Mesenchymal stem cell (in vitro differentiated cells and primary cell): ENCODE results near the gene GLYATL1. TPM values are rescaled to one million over a fixed set of nuclear protein-coding genes. Genes with fewer than 3 reads are reported as not detected.
A peak's percentile ranks its signal among the peaks of the same experiment; 100 is the strongest.

Experiments used
- DNase-seq: peaks from one replicate; pipeline ENCODE4 v3.0.0-alpha.2; 2013
- H2AFZ ChIP-seq: one replicate; pipeline ENCODE4 v1.6.1; 2013; ENCODE audit warnings: low read depth, mild to moderate bottlenecking, control low read depth, inconsistent platforms, low read length, moderate library complexity
- H2AK5ac ChIP-seq: 2 replicates; pipeline ENCODE4 v1.6.1; 2013; ENCODE audit warnings: low read length, moderate library complexity, mild to moderate bottlenecking, inconsistent platforms; ENCODE audit not compliant: severe bottlenecking
- H2BK120ac ChIP-seq: one replicate; pipeline ENCODE4 v1.6.1; 2013; ENCODE audit warnings: low read depth, mild to moderate bottlenecking, inconsistent platforms, low read length, moderate library complexity
- H2BK12ac ChIP-seq, 2 experiments: one replicate each; pipeline ENCODE4 v1.6.1; 2013; ENCODE audit warnings: inconsistent platforms in 2 of 2, low read length in 2 of 2, mild to moderate bottlenecking in 2 of 2, moderate library complexity in 2 of 2, control low read depth in 1 of 2
- H2BK15ac ChIP-seq: one replicate; pipeline ENCODE4 v1.6.1; 2013; ENCODE audit warnings: mild to moderate bottlenecking, low read depth, inconsistent platforms; ENCODE audit not compliant: poor library complexity, severe bottlenecking
- H2BK5ac ChIP-seq: 2 replicates; pipeline ENCODE4 v1.6.1; 2013; ENCODE audit warnings: low read depth, mild to moderate bottlenecking, low read length, control low read depth, inconsistent platforms; ENCODE audit not compliant: poor library complexity, severe bottlenecking
- H3K14ac ChIP-seq, 2 experiments: one replicate each; pipeline ENCODE4 v1.6.1; 2013; ENCODE audit warnings: inconsistent platforms in 2 of 2, low read length in 2 of 2, control low read depth in 1 of 2, mild to moderate bottlenecking in 1 of 2, moderate library complexity in 1 of 2
- H3K18ac ChIP-seq, 2 experiments: one replicate each; pipeline ENCODE4 v1.6.1; 2013; ENCODE audit warnings: inconsistent platforms in 2 of 2, low read length in 2 of 2, control low read depth in 1 of 2, low read depth in 1 of 2, mild to moderate bottlenecking in 1 of 2
- H3K23ac ChIP-seq, 2 experiments: one replicate each; pipeline ENCODE4 v1.6.1; 2013; ENCODE audit warnings: inconsistent platforms in 2 of 2, low read length in 2 of 2, mild to moderate bottlenecking in 2 of 2, moderate library complexity in 2 of 2, control low read depth in 1 of 2
- H3K27ac ChIP-seq: 2 replicates; pipeline ENCODE4 v1.5.1; 2013; ENCODE audit warnings: mild to moderate bottlenecking, moderate library complexity, low read length, control low read depth, inconsistent platforms; ENCODE audit not compliant: poor library complexity, severe bottlenecking
- H3K27me3 ChIP-seq, 2 experiments: 2 replicates each; pipeline versions ENCODE4 v1.6.1 to v1.7.0; 2013; ENCODE audit warnings: low read length in 2 of 2, mild to moderate bottlenecking in 2 of 2, moderate library complexity in 2 of 2, control low read depth in 1 of 2, inconsistent platforms in 1 of 2; ENCODE audit not compliant: control insufficient read depth in 1 of 2, insufficient read depth in 1 of 2
- H3K36me3 ChIP-seq, 2 experiments: 2 replicates each; pipeline versions ENCODE4 v1.6.1 to v1.7.0; 2013; ENCODE audit warnings: low read length in 2 of 2, control low read depth in 1 of 2, inconsistent platforms in 1 of 2, low read depth in 1 of 2, mild to moderate bottlenecking in 1 of 2; ENCODE audit not compliant: insufficient read depth in 2 of 2, control insufficient read depth in 1 of 2
- H3K4ac ChIP-seq, 2 experiments: one replicate each; pipeline ENCODE4 v1.6.1; 2013; ENCODE audit warnings: inconsistent platforms in 2 of 2, low read length in 2 of 2, mild to moderate bottlenecking in 2 of 2, moderate library complexity in 2 of 2, control low read depth in 1 of 2, low read depth in 1 of 2
- H3K4me1 ChIP-seq: 2 replicates; pipeline ENCODE4 v1.6.1; 2013; ENCODE audit warnings: low read depth, low read length, control low read depth; ENCODE audit not compliant: control insufficient read depth, insufficient read depth
- H3K4me2 ChIP-seq: 2 replicates; pipeline ENCODE4 v1.6.1; 2013; ENCODE audit warnings: low read length, mild to moderate bottlenecking, inconsistent platforms; ENCODE audit not compliant: poor library complexity, severe bottlenecking
- H3K4me3 ChIP-seq, 2 experiments: 2 replicates each; pipeline versions ENCODE4 v1.5.1 to v1.7.0; 2013; ENCODE audit warnings: low read length in 2 of 2, mild to moderate bottlenecking in 2 of 2, control low read depth in 1 of 2, low read depth in 1 of 2; ENCODE audit not compliant: insufficient read depth in 1 of 2
- H3K79me1 ChIP-seq: replicated peaks from 2 replicates; pipeline ENCODE4 v1.6.1; 2013; ENCODE audit warnings: mild to moderate bottlenecking, control low read depth, low read length, inconsistent platforms; ENCODE audit not compliant: poor library complexity, severe bottlenecking
- H3K9ac ChIP-seq: 2 replicates; pipeline ENCODE4 v1.7.0; 2013; ENCODE audit warnings: mild to moderate bottlenecking, low read length, moderate library complexity
- H3K9me3 ChIP-seq: 2 replicates; pipeline ENCODE4 v1.7.0; 2013; ENCODE audit warnings: mild to moderate bottlenecking, low read length; ENCODE audit not compliant: control insufficient read depth
- H4K8ac ChIP-seq: one replicate; pipeline ENCODE4 v1.6.1; 2013; ENCODE audit warnings: inconsistent platforms, mild to moderate bottlenecking, low read length, moderate library complexity
- H4K91ac ChIP-seq: one replicate; pipeline ENCODE4 v1.6.1; 2013; ENCODE audit warnings: mild to moderate bottlenecking, low read length, inconsistent platforms
- WGBS: methylation state at CpG from one replicate; pipeline ENCODE4 v1.1.7; 2013; ENCODE audit warnings: mixed read lengths; 5-methylcytosine and 5-hydroxymethylcytosine counted together
- polyA plus RNA-seq, 2 experiments: library from polyadenylated mRNA; stranded (reverse); fragments of 200-250 nt; gene quantifications; one replicate each; pipeline ENCODE4 v1.2.3, GENCODE V29; 2013

GLYATL1 gene, protein sequence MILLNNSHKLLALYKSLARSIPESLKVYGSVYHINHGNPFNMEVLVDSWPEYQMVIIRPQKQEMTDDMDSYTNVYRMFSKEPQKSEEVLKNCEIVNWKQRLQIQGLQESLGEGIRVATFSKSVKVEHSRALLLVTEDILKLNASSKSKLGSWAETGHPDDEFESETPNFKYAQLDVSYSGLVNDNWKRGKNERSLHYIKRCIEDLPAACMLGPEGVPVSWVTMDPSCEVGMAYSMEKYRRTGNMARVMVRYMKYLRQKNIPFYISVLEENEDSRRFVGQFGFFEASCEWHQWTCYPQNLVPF
- polyA plus RNA-seq (2013, experiment 1 of 2), result not detected
- polyA plus RNA-seq (2013, experiment 2 of 2), result 0.04 TPM

- Histone ChIP-seq H2BK15ac (no peak within 1 kb of the TSS), H3K14ac (no peak within 1 kb of the TSS), H3K9ac (no peak within 1 kb of the TSS), H2BK12ac (no peak within 1 kb of the TSS), H3K9me3 (no peaks in the 10 kb centered on the region), H2BK5ac (no peak within 1 kb of the TSS), H3K36me3 (no peaks in the 10 kb centered on the region), H3K4me3 (no peak within 1 kb of the TSS), H3K79me1 (no peaks in the 10 kb centered on the region), H3K23ac (no peak within 1 kb of the TSS), H3K4me1 (no peaks in the 10 kb centered on the region), H3K4ac (no peak within 1 kb of the TSS), H2BK120ac (no peak within 1 kb of the TSS), H2AK5ac (no peak within 1 kb of the TSS), H3K18ac (no peak within 1 kb of the TSS), H3K4me2 (no peak within 1 kb of the TSS), H4K8ac (no peak within 1 kb of the TSS), H3K27ac (no peak within 1 kb of the TSS), H3K27me3 (peaks cover 0 to 3% of the 10 kb centered on the region in 2 experiments), H2AFZ (no peak within 1 kb of the TSS), H4K91ac (no peak within 1 kb of the TSS)
- 76% methylated on average over 3 of the region's 4 CpGs for WGBS
- DNase-seq, result no peak
Measured at GRCh38 chr11:58939277-58939676, at the start of gene GLYATL1. Gene GLYATL1, plus strand, starts transcription at chr11:58939488. Its CDS starts 7,600 bp downstream, at chr11:58947088.

DNA sequence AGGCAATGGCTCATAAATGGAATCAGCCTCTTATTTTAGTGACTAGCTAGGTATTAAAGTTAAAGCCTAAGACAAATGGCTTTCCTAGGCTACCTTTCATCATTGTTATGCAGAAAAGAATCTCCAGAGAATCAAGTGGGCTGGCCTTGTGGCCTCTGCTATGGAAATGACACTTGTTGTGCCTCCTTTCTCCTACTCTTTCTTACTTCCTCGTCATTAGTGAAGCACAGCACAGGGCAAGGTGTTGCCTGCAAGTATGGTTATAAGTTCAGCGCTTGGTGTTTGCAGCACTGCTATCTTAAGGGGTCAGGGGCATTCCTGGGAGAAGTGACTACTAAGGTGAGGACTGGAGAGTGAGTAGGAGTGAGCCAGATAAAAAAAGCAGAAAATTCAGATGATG, 45.4 kb upstream of the GLYATL1 start:
- WGBS, result 83% methylated on average over 2 of the region's 2 CpGs
- Histone ChIP-seq H3K4me3 (no peak overlapping the region), H2AFZ (no peak overlapping the region), H3K27ac (no peak overlapping the region), H3K9me3 (no peaks in the 10 kb centered on the region), H3K9ac (no peak overlapping the region), H4K91ac (no peak overlapping the region), H2AK5ac (no peak overlapping the region), H3K4me1 (no peaks in the 10 kb centered on the region), H3K23ac (no peak overlapping the region), H3K14ac (no peak overlapping the region), H3K4me2 (no peak overlapping the region), H4K8ac (no peak overlapping the region), H2BK120ac (no peak overlapping the region), H3K18ac (no peak overlapping the region), H3K79me1 (peaks cover 5% of the 10 kb centered on the region), H2BK15ac (no peak overlapping the region), H2BK5ac (no peak overlapping the region), H3K4ac (no peak overlapping the region), H3K36me3 (no peaks in the 10 kb centered on the region), H2BK12ac (no peak overlapping the region), H3K27me3 (no peaks in the 10 kb centered on the region)
- no peak for DNase-seq

DNA sequence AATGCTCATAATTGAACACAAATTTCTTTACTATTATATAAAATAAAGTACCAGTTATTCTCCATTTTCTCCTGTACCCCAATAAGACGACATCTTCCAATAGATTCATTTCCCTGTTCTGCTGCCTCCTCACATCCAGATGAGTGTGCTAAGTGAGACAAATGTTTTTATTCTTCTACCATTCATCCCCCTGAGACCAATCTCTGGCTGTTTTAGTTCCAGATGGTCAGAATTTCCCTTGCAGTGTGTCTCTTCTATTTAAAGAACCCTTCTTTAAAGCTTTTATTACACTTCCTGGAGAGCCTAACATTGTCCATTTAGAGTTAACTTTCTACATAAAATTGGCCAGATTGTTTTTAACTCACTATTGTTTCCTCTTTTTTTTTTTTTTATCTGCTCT, 41.2 kb upstream of the GLYATL1 start:
- no peaks in the 10 kb centered on the region for H3K9me3 ChIP-seq
- H3K4me3 ChIP-seq, result no peak overlapping the region
- peaks cover 14% of the 10 kb centered on the region for H3K79me1 ChIP-seq
- H2BK15ac ChIP-seq, result no peak overlapping the region
- H3K18ac ChIP-seq, result no peak overlapping the region
- H3K36me3 ChIP-seq, result no peaks in the 10 kb centered on the region
- peak overlapping the region; percentile 57 for H3K9ac ChIP-seq
- no peak overlapping the region for H2BK5ac ChIP-seq
- no peak overlapping the region for H3K4me2 ChIP-seq
- H2BK120ac ChIP-seq, result no peak overlapping the region
- no peaks in the 10 kb centered on the region for H3K27me3 ChIP-seq
- no peak overlapping the region for H2BK12ac ChIP-seq
- WGBS, result 33% methylated on average over 1 of the region's 1 CpG
- DNase-seq, result no peak
- peaks cover 4% of the 10 kb centered on the region for H3K4me1 ChIP-seq
- no peak overlapping the region for H3K27ac ChIP-seq
- no peak overlapping the region for H2AFZ ChIP-seq
- H4K91ac ChIP-seq, result no peak overlapping the region
- H4K8ac ChIP-seq, result no peak overlapping the region
- no peak overlapping the region for H3K23ac ChIP-seq
- H3K14ac ChIP-seq, result no peak overlapping the region
- H3K4ac ChIP-seq, result no peak overlapping the region
- H2AK5ac ChIP-seq, result no peak overlapping the region

DNA sequence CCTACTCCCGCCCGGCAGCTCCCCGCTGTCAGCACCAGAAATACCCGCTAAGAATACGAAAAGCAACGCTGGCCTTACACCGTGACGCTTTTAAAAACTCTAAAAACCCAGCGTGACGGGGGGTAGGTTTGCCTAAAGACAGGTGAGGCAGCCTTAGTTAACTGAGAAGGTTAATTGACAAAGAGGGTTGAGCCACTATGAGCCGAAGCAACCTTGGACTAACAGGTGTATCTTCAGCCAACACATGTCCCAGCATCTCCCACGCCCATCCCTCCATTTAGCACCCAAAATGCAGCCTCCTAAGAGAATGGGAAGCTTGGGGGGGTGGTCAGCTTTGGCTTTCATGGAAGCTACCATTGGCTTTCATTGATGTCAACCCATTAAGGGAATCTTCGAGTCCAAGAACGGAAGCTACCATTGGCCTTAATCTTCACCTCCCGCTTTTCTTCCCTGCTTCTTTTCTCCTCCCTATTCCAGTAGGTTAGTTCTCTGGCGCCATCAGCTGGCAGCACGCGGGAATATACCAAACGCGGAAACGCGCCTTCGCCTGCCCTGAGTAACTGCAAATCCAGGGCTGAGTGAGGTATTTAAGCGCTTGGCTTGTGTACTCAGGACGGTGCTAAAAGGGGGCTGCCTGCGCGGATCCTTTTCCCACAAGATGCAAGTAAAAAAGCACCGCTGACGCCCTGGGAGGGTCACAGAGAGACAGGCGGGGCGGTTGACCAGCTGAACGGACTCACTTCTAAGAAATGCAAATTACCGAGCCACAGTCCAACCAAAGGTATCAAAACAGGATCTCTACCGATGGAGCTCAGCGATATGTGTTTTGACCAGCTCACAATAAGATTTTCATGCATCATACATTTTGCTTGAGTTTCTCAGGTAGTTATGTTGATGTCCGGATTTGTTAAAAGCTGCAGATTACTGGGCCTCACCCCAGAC, 38.5 kb upstream of the GLYATL1 start:
- H2BK5ac ChIP-seq, result no peak overlapping the region
- no peak overlapping the region for H3K27ac ChIP-seq
- WGBS, result 41% methylated on average over 36 of the region's 36 CpGs

More for the DNA sequence above, 38.5 kb upstream of the GLYATL1 start:
- H3K79me1 ChIP-seq, result peaks cover 14% of the 10 kb centered on the region
- H3K4me2 ChIP-seq, result peak overlapping the region; percentile 33
- H3K27me3 ChIP-seq, result no peaks in the 10 kb centered on the region
- H3K14ac ChIP-seq, result no peak overlapping the region
- H4K8ac ChIP-seq, result no peak overlapping the region
- H3K23ac ChIP-seq, result no peak overlapping the region
- peak overlapping the region; percentile 46 for H2AFZ ChIP-seq
- no peaks in the 10 kb centered on the region for H3K36me3 ChIP-seq
- no peak overlapping the region for H2BK12ac ChIP-seq
- DNase-seq, result peak; percentile 81
- H4K91ac ChIP-seq, result no peak overlapping the region
- H3K9me3 ChIP-seq, result no peaks in the 10 kb centered on the region
- H3K4me1 ChIP-seq, result peaks cover 5% of the 10 kb centered on the region
- no peak overlapping the region for H2BK15ac ChIP-seq
- no peak overlapping the region for H3K4ac ChIP-seq
- peak overlapping the region; percentile 12 for H3K9ac ChIP-seq
- no peak overlapping the region for H2BK120ac ChIP-seq
- H2AK5ac ChIP-seq, result no peak overlapping the region
- peak overlapping the region in 1 of 2 experiments; percentile 25 for H3K4me3 ChIP-seq
- H3K18ac ChIP-seq, result no peak overlapping the region
